Thoracic aorta (tissue), 2 donors: ENCODE measurements around the gene OR10R2. TPM values are rescaled to one million over a fixed set of nuclear protein-coding genes. Genes with fewer than 3 reads are reported as not detected.
"Not testable (repeated sequence)": the region's sequence is repeated elsewhere in the genome, so short reads cannot be mapped to it uniquely, and the experiment has no call there.

ENCODE experiments used
- ATAC-seq: fragments of 150-250 bp; one replicate; pipeline ENCODE4 v1.8.0; 2017; ENCODE audit warnings: low read depth; ENCODE audit not compliant: insufficient number of reproducible peaks, low FRiP score
- DNase-seq: peaks from one replicate; pipeline ENCODE4 v3.0.0-alpha.2; 2020; ENCODE audit warnings: low spot score
- H3K27ac ChIP-seq, 2 donors: fragments of 200-600 bp; sonication (generic); 1 replicate in 1 of 2; 2 replicates in 1 of 2; pipeline ENCODE4 v1.5.1; 2016; ENCODE audit warnings: mild to moderate bottlenecking in 2 of 2, moderate library complexity in 2 of 2
- H3K27me3 ChIP-seq: fragments of 200-600 bp; sonication (generic); replicated peaks from 2 replicates; pipeline ENCODE4 v1.6.0; 2016; ENCODE audit warnings: mild to moderate bottlenecking; ENCODE audit not compliant: insufficient read depth
- H3K36me3 ChIP-seq: fragments of 200-600 bp; sonication (generic); one replicate; pipeline ENCODE4 v1.5.1; 2016
- H3K4me1 ChIP-seq, 2 donors: fragments of 200-600 bp; sonication (generic); 1 replicate in 1 of 2; 2 replicates in 1 of 2; pipeline versions ENCODE4 v1.5.1 to v1.6.0; 2016; ENCODE audit warnings: low read depth in 2 of 2, mild to moderate bottlenecking in 1 of 2; ENCODE audit not compliant: control insufficient read depth in 1 of 2
- H3K4me3 ChIP-seq: fragments of 200-600 bp; sonication (generic); 2 replicates; pipeline ENCODE4 v1.5.1; 2016; ENCODE audit warnings: mild to moderate bottlenecking
- H3K9me3 ChIP-seq: fragments of 200-600 bp; sonication (generic); 2 replicates; pipeline ENCODE4 v1.5.1; 2016
- total RNA-seq, 2 donors: library from RNA; depleted of rRNA; stranded (reverse); fragments of >200 nt; gene quantifications; one replicate each; pipeline versions ENCODE4 v1.1.0 to v1.2.3, GENCODE V29; 2016
- TF ChIP-seq, protein P1 (sequence below): fragments of 200-600 bp; sonication (generic); IDR thresholded peaks from one replicate; pipeline ENCODE4 v1.5.1; 2019; ENCODE audit warnings: antibody characterized with exemption

Gene OR10R2, protein sequence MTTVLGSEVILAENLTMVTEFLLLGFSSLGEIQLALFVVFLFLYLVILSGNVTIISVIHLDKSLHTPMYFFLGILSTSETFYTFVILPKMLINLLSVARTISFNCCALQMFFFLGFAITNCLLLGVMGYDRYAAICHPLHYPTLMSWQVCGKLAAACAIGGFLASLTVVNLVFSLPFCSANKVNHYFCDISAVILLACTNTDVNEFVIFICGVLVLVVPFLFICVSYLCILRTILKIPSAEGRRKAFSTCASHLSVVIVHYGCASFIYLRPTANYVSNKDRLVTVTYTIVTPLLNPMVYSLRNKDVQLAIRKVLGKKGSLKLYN
- not detected for total RNA-seq

DNA sequence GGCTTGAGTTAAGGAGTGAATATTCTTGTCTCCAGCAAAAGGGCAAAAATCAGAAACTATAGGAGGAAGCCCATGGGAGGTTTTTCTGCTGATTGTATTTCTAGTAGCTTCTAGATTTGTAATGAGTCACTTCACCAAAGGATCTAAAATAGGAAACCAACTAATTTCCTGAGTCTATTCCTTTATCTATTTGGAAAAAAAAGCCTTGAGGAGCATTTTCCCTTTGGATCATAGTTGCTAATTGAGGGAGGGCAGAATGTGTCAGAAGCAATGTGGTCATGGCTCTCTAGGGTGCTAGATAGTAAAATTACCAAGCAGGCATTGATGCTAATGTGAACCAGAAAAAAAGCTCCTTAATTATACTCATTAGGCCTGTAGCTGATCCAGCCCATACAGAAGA is at the start of gene OR10R2:
Gene OR10R2 (plus strand): TSS at position 301 of the 400 bp plus-strand sequence. CDS start 106 bp downstream, outside the sequence.
- Histone ChIP-seq H3K4me1 (no peaks in the 10 kb centered on the region), H3K4me3 (no peak within 1 kb of the TSS), H3K27me3 (no peaks in the 10 kb centered on the region), H3K36me3 (no peaks in the 10 kb centered on the region), H3K9me3 (no peaks in the 10 kb centered on the region), H3K27ac (no peak within 1 kb of the TSS)
- DNase-seq, result no peak
- ATAC-seq, result no peak
- TF ChIP-seq, protein P1, sequence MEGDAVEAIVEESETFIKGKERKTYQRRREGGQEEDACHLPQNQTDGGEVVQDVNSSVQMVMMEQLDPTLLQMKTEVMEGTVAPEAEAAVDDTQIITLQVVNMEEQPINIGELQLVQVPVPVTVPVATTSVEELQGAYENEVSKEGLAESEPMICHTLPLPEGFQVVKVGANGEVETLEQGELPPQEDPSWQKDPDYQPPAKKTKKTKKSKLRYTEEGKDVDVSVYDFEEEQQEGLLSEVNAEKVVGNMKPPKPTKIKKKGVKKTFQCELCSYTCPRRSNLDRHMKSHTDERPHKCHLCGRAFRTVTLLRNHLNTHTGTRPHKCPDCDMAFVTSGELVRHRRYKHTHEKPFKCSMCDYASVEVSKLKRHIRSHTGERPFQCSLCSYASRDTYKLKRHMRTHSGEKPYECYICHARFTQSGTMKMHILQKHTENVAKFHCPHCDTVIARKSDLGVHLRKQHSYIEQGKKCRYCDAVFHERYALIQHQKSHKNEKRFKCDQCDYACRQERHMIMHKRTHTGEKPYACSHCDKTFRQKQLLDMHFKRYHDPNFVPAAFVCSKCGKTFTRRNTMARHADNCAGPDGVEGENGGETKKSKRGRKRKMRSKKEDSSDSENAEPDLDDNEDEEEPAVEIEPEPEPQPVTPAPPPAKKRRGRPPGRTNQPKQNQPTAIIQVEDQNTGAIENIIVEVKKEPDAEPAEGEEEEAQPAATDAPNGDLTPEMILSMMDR, result no peak

DNA sequence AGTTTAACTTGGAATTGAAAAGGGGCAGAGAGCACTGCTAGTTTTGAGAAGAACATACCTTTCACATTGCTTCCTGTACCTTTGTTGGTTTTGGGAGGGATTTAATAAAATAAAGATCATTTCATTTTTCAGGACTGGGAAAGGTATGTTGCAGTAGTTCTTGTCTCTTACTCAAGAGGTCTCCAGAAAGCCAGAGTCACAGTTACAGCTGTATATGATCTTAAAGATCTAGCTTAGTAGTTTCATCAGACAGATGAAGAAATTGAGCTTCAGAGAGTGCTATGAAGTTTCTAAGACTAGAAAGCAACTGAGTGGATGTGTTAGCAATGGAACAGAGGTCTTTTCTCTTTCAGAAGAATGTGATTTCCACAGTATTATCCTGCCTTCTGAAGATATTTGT is 47.0 kb upstream of the OR10R2 start:
- Histone ChIP-seq H3K27ac (no peak overlapping the region), H3K4me3 (no peak overlapping the region), H3K36me3 (no peaks in the 10 kb centered on the region), H3K4me1 (no peaks in the 10 kb centered on the region), H3K9me3 (no peaks in the 10 kb centered on the region), H3K27me3 (no peaks in the 10 kb centered on the region)
- DNase-seq, result no peak
- ATAC-seq, result no peak
- TF ChIP-seq, protein P1, result no peak

DNA sequence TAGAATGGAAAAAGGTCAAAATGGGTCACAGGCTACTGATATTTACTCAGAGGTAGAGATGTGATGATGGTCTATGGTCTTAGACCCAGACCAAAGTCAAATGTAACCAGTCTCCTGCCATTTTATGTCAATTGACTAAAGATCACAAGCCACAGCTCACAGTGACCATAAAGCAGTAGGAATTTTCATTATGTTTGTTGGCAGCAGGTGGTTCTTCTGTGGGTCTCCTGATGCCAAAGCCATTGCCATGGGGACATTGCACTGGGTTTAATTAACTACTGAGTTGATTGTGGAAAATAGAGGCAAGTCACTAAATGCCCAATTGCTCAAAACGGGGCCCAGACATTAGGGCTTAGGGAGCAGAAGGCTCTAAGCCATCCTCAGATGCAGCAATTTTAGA is 45.9 kb upstream of the OR10R2 start, which contains the start of gene OR10K2:
Gene OR10K2 (minus strand): TSS at position 101 of the 400 bp plus-strand sequence. CDS start 5,371 bp downstream, outside the sequence.
- ATAC-seq, result no peak
- no peaks in the 10 kb centered on the region for H3K9me3 ChIP-seq
- H3K4me1 ChIP-seq, result no peaks in the 10 kb centered on the region
- no peak within 1 kb of the TSS for H3K4me3 ChIP-seq
- DNase-seq, result no peak
- H3K36me3 ChIP-seq, result no peaks in the 10 kb centered on the region
- TF ChIP-seq, protein P1, result no peak
- no peaks in the 10 kb centered on the region for H3K27me3 ChIP-seq
- H3K27ac ChIP-seq, result no peak within 1 kb of the TSS

DNA sequence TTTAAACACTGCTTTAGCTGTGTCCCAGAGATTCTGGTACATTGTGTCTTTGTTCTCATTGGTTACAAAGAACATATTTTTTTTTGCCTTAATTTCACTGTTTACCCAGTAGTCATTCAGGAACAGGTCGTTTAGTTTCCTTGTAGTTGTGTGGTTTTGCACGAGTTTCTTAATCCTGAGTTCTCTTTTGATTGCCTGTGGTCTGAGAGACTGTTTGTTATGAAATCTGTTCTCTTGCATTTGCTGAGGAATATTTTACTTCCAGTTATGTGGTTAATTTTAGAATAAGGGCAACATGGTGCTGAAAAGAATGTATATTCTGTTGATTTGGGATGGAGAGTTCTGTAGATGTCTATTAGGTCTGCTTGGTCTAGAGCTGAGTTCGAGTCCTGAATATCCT is 41.9 kb upstream of the OR10R2 start:
- H3K27me3 ChIP-seq, H3K36me3 ChIP-seq, H3K27ac ChIP-seq, H3K4me1 ChIP-seq, H3K4me3 ChIP-seq, DNase-seq, ATAC-seq, H3K9me3 ChIP-seq: not testable (repeated sequence)

DNA sequence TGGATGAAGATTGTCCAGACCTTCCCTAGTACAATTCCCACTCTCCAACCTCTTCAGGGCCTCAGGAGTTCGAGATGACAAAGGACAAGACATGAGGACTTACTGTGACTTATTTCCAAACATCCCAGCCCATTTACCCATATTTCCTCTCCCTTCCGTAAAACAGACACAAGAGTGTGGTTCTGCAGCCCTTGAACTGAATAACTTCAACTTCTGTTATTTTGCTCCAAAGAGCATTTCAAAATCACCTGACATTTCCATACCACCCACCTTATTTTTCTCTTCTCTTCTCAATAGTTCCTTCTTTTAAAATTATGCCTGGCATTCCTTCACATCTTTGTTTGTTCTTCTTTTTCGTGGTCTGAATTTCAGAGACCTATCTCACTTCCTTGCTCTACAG is 37.3 kb upstream of the OR10R2 start:
- TF ChIP-seq, protein P1, result no peak
- Histone ChIP-seq H3K4me3 (no peak overlapping the region), H3K9me3 (no peaks in the 10 kb centered on the region), H3K27ac (no peak overlapping the region), H3K36me3 (no peaks in the 10 kb centered on the region), H3K27me3 (no peaks in the 10 kb centered on the region), H3K4me1 (no peaks in the 10 kb centered on the region)
- ATAC-seq (no peak), DNase-seq (no peak)
